ENCODE measurements around the gene ATG4B. TPM values are rescaled to one million over a fixed set of nuclear protein-coding genes. Genes with fewer than 3 reads are reported as not detected.
A peak's percentile ranks its signal among the peaks of the same experiment; 100 is the strongest.

The ATG4B gene
- total and polyA plus RNA-seq, 7 experiments from 2014 or later, result 49.7 to 131 (median 91.5) TPM

- intact Hi-C loops (cut with micrococcal nuclease), result no loop called here
- H3K36me3 ChIP-seq (ENCODE audit: control insufficient read depth in 2 of 3, insufficient read depth in 3 of 3, low read length in 3 of 3), result peaks cover 6 to 60% (median 16%) of the 10 kb centered on the region in 3 experiments
- Mint-ChIP-seq H3K36me3 (peaks cover 0 to 31% (median 4%) of the 10 kb centered on the region in 5 donors), H3K4me1 (peaks cover 4 to 15% (median 8%) of the 10 kb centered on the region in 7 donors), H3K27me3 (no peaks in the 10 kb centered on the region), H3K4me3 (no peak overlapping the region), H3K9me3 (no peaks in the 10 kb centered on the region), H3K27ac (no peak overlapping the region)
- ChIA-PET POLR2A (no interaction called here), CTCF (no interaction called here)
- H3K27ac ChIP-seq (ENCODE audit: low read depth, low read length), result no peak overlapping the region
- no peaks in the 10 kb centered on the region for H3K27me3 ChIP-seq (ENCODE audit: control insufficient read depth in 2 of 2, insufficient read depth in 2 of 2, low read length in 2 of 2)
- DNase-seq (no peak), ATAC-seq (no peak)
- H3K9me3 ChIP-seq (ENCODE audit: control insufficient read depth in 2 of 3, low read length in 3 of 3), result no peaks in the 10 kb centered on the region
- no peak overlapping the region for H3K4me3 ChIP-seq (ENCODE audit: low read length)
- no peaks in the 10 kb centered on the region for H3K4me1 ChIP-seq (ENCODE audit: control insufficient read depth in 2 of 2, insufficient read depth in 2 of 2, low read length in 2 of 2)
These were observed 14.6 kb downstream of the ATG4B start for GRCh38 chr2:241652142-241652541.

- intact Hi-C loops (cut with micrococcal nuclease), result no loop called here
- DNase-seq, result no peak
- Histone ChIP-seq H3K4me1 (ENCODE audit: control insufficient read depth in 2 of 2, insufficient read depth in 2 of 2, low read length in 2 of 2) (no peaks in the 10 kb centered on the region), H3K36me3 (ENCODE audit: control insufficient read depth in 2 of 3, insufficient read depth in 3 of 3, low read length in 3 of 3) (peaks cover 6 to 66% (median 16%) of the 10 kb centered on the region in 3 experiments), H3K4me3 (ENCODE audit: low read length) (no peak overlapping the region), H3K27me3 (ENCODE audit: control insufficient read depth in 2 of 2, insufficient read depth in 2 of 2, low read length in 2 of 2) (no peaks in the 10 kb centered on the region), H3K9me3 (ENCODE audit: control insufficient read depth in 2 of 3, low read length in 3 of 3) (no peaks in the 10 kb centered on the region), H3K27ac (ENCODE audit: low read depth, low read length) (no peak overlapping the region)
- Mint-ChIP-seq H3K9me3 (no peaks in the 10 kb centered on the region), H3K36me3 (peaks cover 2 to 35% (median 7%) of the 10 kb centered on the region in 5 donors), H3K4me3 (no peak overlapping the region), H3K27me3 (no peaks in the 10 kb centered on the region), H3K27ac (no peak overlapping the region), H3K4me1 (peaks cover 5 to 15% (median 8%) of the 10 kb centered on the region in 7 donors)
- ChIA-PET POLR2A (no interaction called here), CTCF (no interaction called here)
- ATAC-seq, result no peak
These were observed 15.2 kb downstream of the ATG4B start for GRCh38 chr2:241652722-241653121.

GRCh38 chr2:241653210-241653750 is 15.8 kb downstream of the ATG4B start:
- H3K27me3 Mint-ChIP-seq, result no peaks in the 10 kb centered on the region
- ATAC-seq (no peak), DNase-seq (no peak)
- ChIA-PET POLR2A (no interaction called here), CTCF (no interaction called here)
- Histone ChIP-seq H3K27me3 (ENCODE audit: control insufficient read depth in 2 of 2, insufficient read depth in 2 of 2, low read length in 2 of 2) (no peaks in the 10 kb centered on the region), H3K9me3 (ENCODE audit: control insufficient read depth in 2 of 3, low read length in 3 of 3) (no peaks in the 10 kb centered on the region), H3K4me3 (ENCODE audit: low read length) (no peak overlapping the region), H3K27ac (ENCODE audit: low read depth, low read length) (no peak overlapping the region), H3K4me1 (ENCODE audit: control insufficient read depth in 2 of 2, insufficient read depth in 2 of 2, low read length in 2 of 2) (no peaks in the 10 kb centered on the region), H3K36me3 (ENCODE audit: control insufficient read depth in 2 of 3, insufficient read depth in 3 of 3, low read length in 3 of 3) (peaks cover 6 to 71% (median 16%) of the 10 kb centered on the region in 3 experiments)
- H3K9me3 Mint-ChIP-seq, result no peaks in the 10 kb centered on the region
- H3K4me1 Mint-ChIP-seq, result peaks cover 5 to 14% (median 8%) of the 10 kb centered on the region in 7 donors
- H3K36me3 Mint-ChIP-seq, result peaks cover 3 to 36% (median 9%) of the 10 kb centered on the region in 5 donors
- intact Hi-C loops (cut with micrococcal nuclease), result no loop called here
- H3K4me3 Mint-ChIP-seq, result no peak overlapping the region
- no peak overlapping the region for H3K27ac Mint-ChIP-seq

DNA sequence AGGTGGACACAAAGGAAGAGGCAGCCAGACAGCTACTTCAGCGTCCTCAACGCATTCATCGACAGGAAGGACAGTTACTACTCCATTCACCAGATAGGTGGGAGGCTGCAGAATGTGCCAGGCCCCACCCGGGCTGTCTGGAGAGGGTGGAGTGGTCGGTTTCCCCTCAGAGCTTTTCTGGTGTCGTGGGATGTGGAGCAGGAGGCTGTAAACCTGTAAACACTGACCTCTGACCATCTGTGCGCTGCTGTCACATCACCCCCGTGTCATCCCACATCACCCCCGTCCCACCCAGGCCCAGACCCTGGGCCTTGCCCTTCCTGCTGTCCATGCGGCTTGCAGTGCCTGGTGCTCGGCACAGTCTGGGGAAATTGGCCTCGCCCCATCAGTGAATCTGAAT is 17.1 kb downstream of the ATG4B start:
- H3K9me3 ChIP-seq (ENCODE audit: control insufficient read depth in 2 of 3, low read length in 3 of 3), result no peaks in the 10 kb centered on the region
- H3K27me3 ChIP-seq (ENCODE audit: control insufficient read depth in 2 of 2, insufficient read depth in 2 of 2, low read length in 2 of 2), result no peaks in the 10 kb centered on the region
- Mint-ChIP-seq H3K27ac (no peak overlapping the region), H3K9me3 (no peaks in the 10 kb centered on the region), H3K36me3 (peaks cover 6 to 43% (median 13%) of the 10 kb centered on the region in 5 donors), H3K4me1 (peaks cover 0 to 5% (median 3%) of the 10 kb centered on the region in 7 donors), H3K27me3 (no peaks in the 10 kb centered on the region), H3K4me3 (no peak overlapping the region)
- no peak overlapping the region for H3K4me3 ChIP-seq (ENCODE audit: low read length)
- no peak for ATAC-seq
- H3K36me3 ChIP-seq (ENCODE audit: control insufficient read depth in 2 of 3, insufficient read depth in 3 of 3, low read length in 3 of 3), result peaks cover 6 to 84% (median 16%) of the 10 kb centered on the region in 3 experiments
- no peak overlapping the region for H3K27ac ChIP-seq (ENCODE audit: low read depth, low read length)
- intact Hi-C loops (cut with micrococcal nuclease), result no loop called here
- no peaks in the 10 kb centered on the region for H3K4me1 ChIP-seq (ENCODE audit: control insufficient read depth in 2 of 2, insufficient read depth in 2 of 2, low read length in 2 of 2)
- no peak for DNase-seq
- CTCF ChIA-PET, result no interaction called here
- POLR2A ChIA-PET, result no interaction called here

DNA sequence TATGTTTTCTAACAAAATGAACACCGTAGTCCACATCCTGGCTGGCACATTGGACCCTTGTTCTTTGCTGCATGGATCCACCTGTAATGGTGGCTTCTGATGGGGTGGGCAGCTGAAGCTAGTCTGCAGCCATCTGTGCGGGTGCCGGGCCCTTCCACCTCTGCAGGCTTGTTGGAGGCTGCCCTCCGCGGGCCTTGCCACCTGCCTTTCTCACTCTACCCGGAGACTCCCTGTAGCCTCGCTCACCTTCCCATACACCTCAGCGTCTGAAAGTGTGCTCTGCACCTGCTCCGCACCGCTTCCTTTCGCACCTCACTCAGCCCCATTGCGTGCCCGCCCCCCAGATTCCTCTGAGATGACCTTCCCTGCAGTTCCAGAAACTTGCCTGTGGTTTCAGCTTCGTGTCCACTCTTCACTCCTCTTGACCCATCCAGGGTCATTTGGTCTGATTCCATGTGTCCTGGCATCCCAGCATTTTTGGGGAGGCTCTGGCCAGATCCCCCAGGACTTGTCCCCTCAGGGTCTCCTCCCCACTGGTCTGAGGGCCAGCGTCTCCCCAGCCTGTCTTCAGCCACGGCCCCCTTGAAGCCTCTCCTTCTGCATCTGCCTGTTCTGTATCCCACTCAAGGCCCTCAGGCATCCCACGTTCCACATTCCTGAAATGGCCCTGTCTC is 18.2 kb downstream of the ATG4B start:
- no peak for ATAC-seq
- no peak for DNase-seq
- ChIA-PET POLR2A (no interaction called here), CTCF (no interaction called here)
- Mint-ChIP-seq H3K4me1 (peaks cover 0 to 5% (median 3%) of the 10 kb centered on the region in 7 donors), H3K27me3 (no peaks in the 10 kb centered on the region), H3K4me3 (no peak overlapping the region), H3K36me3 (peaks cover 8 to 51% (median 18%) of the 10 kb centered on the region in 5 donors), H3K9me3 (no peaks in the 10 kb centered on the region), H3K27ac (peak overlapping the region in 1 of 9 donors; percentile 10)
- Histone ChIP-seq H3K27me3 (ENCODE audit: control insufficient read depth in 2 of 2, insufficient read depth in 2 of 2, low read length in 2 of 2) (no peaks in the 10 kb centered on the region), H3K27ac (ENCODE audit: low read depth, low read length) (no peak overlapping the region), H3K36me3 (ENCODE audit: control insufficient read depth in 2 of 3, insufficient read depth in 3 of 3, low read length in 3 of 3) (peaks cover 6 to 88% (median 16%) of the 10 kb centered on the region in 3 experiments), H3K9me3 (ENCODE audit: control insufficient read depth in 2 of 3, low read length in 3 of 3) (no peaks in the 10 kb centered on the region), H3K4me3 (ENCODE audit: low read length) (no peak overlapping the region), H3K4me1 (ENCODE audit: control insufficient read depth in 2 of 2, insufficient read depth in 2 of 2, low read length in 2 of 2) (no peaks in the 10 kb centered on the region)
- intact Hi-C loops (cut with micrococcal nuclease), result no loop called here

- ATAC-seq (no peak), DNase-seq (no peak)
- intact Hi-C loops (cut with micrococcal nuclease), result no loop called here
- Mint-ChIP-seq H3K27ac (no peak overlapping the region), H3K36me3 (peaks cover 8 to 55% (median 18%) of the 10 kb centered on the region in 5 donors), H3K4me1 (peaks cover 0 to 4% (median 0%) of the 10 kb centered on the region in 7 donors), H3K4me3 (no peak overlapping the region), H3K27me3 (no peaks in the 10 kb centered on the region), H3K9me3 (no peaks in the 10 kb centered on the region)
- no peaks in the 10 kb centered on the region for H3K4me1 ChIP-seq (ENCODE audit: control insufficient read depth in 2 of 2, insufficient read depth in 2 of 2, low read length in 2 of 2)
- no peaks in the 10 kb centered on the region for H3K27me3 ChIP-seq (ENCODE audit: control insufficient read depth in 2 of 2, insufficient read depth in 2 of 2, low read length in 2 of 2)
- H3K27ac ChIP-seq (ENCODE audit: low read depth, low read length), result no peak overlapping the region
- CTCF ChIA-PET, result no interaction called here
- POLR2A ChIA-PET, result no interaction called here
- H3K4me3 ChIP-seq (ENCODE audit: low read length), result no peak overlapping the region
- no peaks in the 10 kb centered on the region for H3K9me3 ChIP-seq (ENCODE audit: control insufficient read depth in 2 of 3, low read length in 3 of 3)
- H3K36me3 ChIP-seq (ENCODE audit: control insufficient read depth in 2 of 3, insufficient read depth in 3 of 3, low read length in 3 of 3), result peaks cover under 1 to 88% (median 16%) of the 10 kb centered on the region in 3 experiments
These were observed 18.8 kb downstream of the ATG4B start for GRCh38 chr2:241656190-241656741.

All from naive thymus-derived CD4-positive, alpha-beta T cell (primary cell).